Naive thymus-derived CD4-positive, alpha-beta T cell (primary cell): ENCODE data around the gene SLITRK1. TPM values are rescaled to one million over a fixed set of nuclear protein-coding genes. Genes with fewer than 3 reads are reported as not detected.

Experiments used
- ATAC-seq: fragments of 150-1000 bp; cut with Tn5 transposase; 2 replicates; pipeline ENCODE4 v1.10.0; 2021; ENCODE audit warnings: mild to moderate bottlenecking, moderate library complexity
- CTCF ChIA-PET: fragments of 350-600 bp; sonication (Branson Sonifier 250); formaldehyde crosslinking; loops from one replicate; lab custom pipeline; 2021; ENCODE audit warnings: antibody characterized with exemption; lab: Charles Lee
- POLR2A ChIA-PET: fragments of 350-600 bp; sonication (Branson Sonifier 250); formaldehyde crosslinking; loops from one replicate; lab custom pipeline; 2021; ENCODE audit warnings: antibody characterized with exemption, inconsistent platforms; lab: Charles Lee
- DNase-seq, 9 donors: peaks; one replicate each; pipeline versions ENCODE4 v3.0.0 to v3.0.0-alpha.2; 2020 to 2022; ENCODE audit warnings: mixed read lengths in 1 of 9
- H3K27ac ChIP-seq: one replicate; pipeline ENCODE4 v1.7.0; 2013; ENCODE audit warnings: mild to moderate bottlenecking, low read depth, low read length, moderate library complexity
- H3K27me3 ChIP-seq, 2 donors: one replicate each; pipeline ENCODE4 v1.7.0; 2013; ENCODE audit warnings: low read length in 2 of 2, mild to moderate bottlenecking in 2 of 2, moderate library complexity in 2 of 2; ENCODE audit not compliant: control insufficient read depth in 2 of 2, insufficient read depth in 2 of 2
- H3K36me3 ChIP-seq, 3 experiments: 1 replicate in 2 of 3; 2 replicates in 1 of 3; pipeline ENCODE4 v1.7.0; 2013; ENCODE audit warnings: low read length in 3 of 3, mild to moderate bottlenecking in 3 of 3, moderate library complexity in 1 of 3; ENCODE audit not compliant: insufficient read depth in 3 of 3, control insufficient read depth in 2 of 3
- H3K4me1 ChIP-seq, 2 donors: one replicate each; pipeline ENCODE4 v1.7.0; 2013; ENCODE audit warnings: low read length in 2 of 2, mild to moderate bottlenecking in 2 of 2, moderate library complexity in 1 of 2; ENCODE audit not compliant: control insufficient read depth in 2 of 2, insufficient read depth in 2 of 2
- H3K4me3 ChIP-seq: 2 replicates; pipeline ENCODE4 v1.7.0; 2013; ENCODE audit warnings: mild to moderate bottlenecking, low read length
- H3K9me3 ChIP-seq, 3 experiments: 1 replicate in 2 of 3; 2 replicates in 1 of 3; pipeline ENCODE4 v1.7.0; 2013; ENCODE audit warnings: low read length in 3 of 3; ENCODE audit not compliant: control insufficient read depth in 2 of 3
- H3K27ac Mint-ChIP-seq, 9 donors: one replicate each; pipeline ENCODE4 v1.8.0; 2020 to 2022; ENCODE audit warnings: mixed read lengths in 9 of 9, mild to moderate bottlenecking in 8 of 9, moderate library complexity in 5 of 9, inconsistent platforms in 2 of 9
- H3K27me3 Mint-ChIP-seq, 5 donors: one replicate each; pipeline ENCODE4 v1.8.0; 2021 to 2022; ENCODE audit warnings: mixed read lengths in 5 of 5, mild to moderate bottlenecking in 1 of 5
- H3K36me3 Mint-ChIP-seq, 5 donors: one replicate each; pipeline ENCODE4 v1.8.0; 2020 to 2022; ENCODE audit warnings: mixed read lengths in 5 of 5, mild to moderate bottlenecking in 3 of 5, inconsistent platforms in 1 of 5
- H3K4me1 Mint-ChIP-seq, 7 donors: one replicate each; pipeline ENCODE4 v1.8.0; 2020 to 2022; ENCODE audit warnings: mixed read lengths in 7 of 7, mild to moderate bottlenecking in 3 of 7, inconsistent platforms in 1 of 7
- H3K4me3 Mint-ChIP-seq, 10 donors: one replicate each; pipeline ENCODE4 v1.8.0; 2020 to 2022; ENCODE audit warnings: mild to moderate bottlenecking in 10 of 10, mixed read lengths in 10 of 10, moderate library complexity in 6 of 10, inconsistent platforms in 2 of 10
- H3K9me3 Mint-ChIP-seq, 11 donors: one replicate each; pipeline ENCODE4 v1.8.0; 2020 to 2022; ENCODE audit warnings: mixed read lengths in 11 of 11, mild to moderate bottlenecking in 4 of 11, inconsistent platforms in 1 of 11, moderate library complexity in 1 of 11
- intact Hi-C, 2 donors: fragments of 100-400 bp; cut with micrococcal nuclease; formaldehyde crosslinking; loops; one replicate each; pipeline ENCODE4 v1.15.1; 2023
- polyA plus RNA-seq, 2 donors: library from polyadenylated mRNA; unstranded; fragments of 300-500 nt; fragmentation: Illumina TruSeq; gene quantifications; one replicate each; pipeline ENCODE4 v1.2.3, GENCODE V29; 2021
- total RNA-seq, 6 experiments: library from RNA in 5 of 6; stranded (reverse) in 5 of 6; gene quantifications; 1 replicate in 5 of 6; 2 replicates in 1 of 6; pipeline ENCODE4 v1.2.3 and lab custom pipeline; 2021 to 2026

Gene SLITRK1
- total and polyA plus RNA-seq, 7 experiments from 2014 or later = not detected

DNA sequence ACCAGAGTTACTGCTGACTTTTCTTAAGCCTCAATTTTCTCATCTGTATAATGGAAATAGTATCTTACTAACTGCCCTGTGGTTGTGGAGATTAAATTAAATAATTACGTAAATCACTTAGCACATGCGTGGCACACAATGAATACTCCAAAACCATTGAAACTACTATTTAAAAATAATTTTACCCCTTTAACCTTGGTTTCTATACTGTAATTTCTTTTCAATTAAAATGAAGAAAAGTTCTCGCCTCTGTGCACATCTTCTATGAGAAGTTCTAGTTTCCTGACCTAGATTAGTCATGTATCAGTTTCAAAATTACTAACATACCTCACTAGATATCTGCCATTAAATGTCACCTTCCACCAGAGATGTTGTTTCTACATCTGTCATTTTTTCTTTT, 5.7 kb downstream of the SLITRK1 start:
- no peak for ATAC-seq

GRCh38 chr13:83867708-83868107, 14.6 kb downstream of the SLITRK1 start:
- no peaks in the 10 kb centered on the region for H3K4me1 ChIP-seq
- no peaks in the 10 kb centered on the region for H3K36me3 Mint-ChIP-seq
- peaks cover 0 to 9% (median 0%) of the 10 kb centered on the region in 11 donors for H3K9me3 Mint-ChIP-seq
- no peaks in the 10 kb centered on the region for H3K27me3 Mint-ChIP-seq
- no peaks in the 10 kb centered on the region for H3K9me3 ChIP-seq
- H3K27me3 ChIP-seq = no peaks in the 10 kb centered on the region
- H3K27ac ChIP-seq = no peak overlapping the region
- H3K36me3 ChIP-seq = no peaks in the 10 kb centered on the region
- H3K4me3 Mint-ChIP-seq = no peak overlapping the region
- no peaks in the 10 kb centered on the region for H3K4me1 Mint-ChIP-seq
- no peak for ATAC-seq
- no peak overlapping the region for H3K27ac Mint-ChIP-seq
- ChIA-PET CTCF (no interaction called here), POLR2A (no interaction called here)
- intact Hi-C loops = no loop called here
- no peak overlapping the region for H3K4me3 ChIP-seq
- no peak for DNase-seq

More for the DNA sequence above, 5.7 kb downstream of the SLITRK1 start:
- Mint-ChIP-seq H3K4me1 (peaks cover 0 to 11% (median 4%) of the 10 kb centered on the region in 7 donors), H3K27ac (no peak overlapping the region), H3K27me3 (peaks cover 24 to 41% (median 36%) of the 10 kb centered on the region in 5 donors), H3K36me3 (peaks cover 0 to 4% (median 0%) of the 10 kb centered on the region in 5 donors), H3K4me3 (no peak overlapping the region), H3K9me3 (peaks cover 0 to 27% (median 7%) of the 10 kb centered on the region in 11 donors)
- DNase-seq = no peak
- POLR2A ChIA-PET = no interaction called here
- H3K9me3 ChIP-seq = no peaks in the 10 kb centered on the region
- intact Hi-C loops = no loop called here
- no peaks in the 10 kb centered on the region for H3K4me1 ChIP-seq
- H3K4me3 ChIP-seq = no peak overlapping the region
- H3K36me3 ChIP-seq = no peaks in the 10 kb centered on the region
- H3K27me3 ChIP-seq = peaks cover 0 to 3% of the 10 kb centered on the region in 2 donors
- CTCF ChIA-PET = no interaction called here
- H3K27ac ChIP-seq = no peak overlapping the region

GRCh38 chr13:83865161-83866137, 16.8 kb downstream of the SLITRK1 start:
- Histone ChIP-seq H3K9me3 (no peaks in the 10 kb centered on the region), H3K4me1 (no peaks in the 10 kb centered on the region), H3K36me3 (no peaks in the 10 kb centered on the region), H3K27me3 (no peaks in the 10 kb centered on the region), H3K27ac (no peak overlapping the region), H3K4me3 (no peak overlapping the region)
- no peaks in the 10 kb centered on the region for H3K4me1 Mint-ChIP-seq
- intact Hi-C loops = no loop called here
- DNase-seq (no peak), ATAC-seq (no peak)
- H3K4me3 Mint-ChIP-seq = no peak overlapping the region
- CTCF ChIA-PET = no interaction called here
- H3K36me3 Mint-ChIP-seq = no peaks in the 10 kb centered on the region
- POLR2A ChIA-PET = no interaction called here
- H3K9me3 Mint-ChIP-seq = peaks cover 0 to 9% (median 0%) of the 10 kb centered on the region in 11 donors
- no peaks in the 10 kb centered on the region for H3K27me3 Mint-ChIP-seq
- H3K27ac Mint-ChIP-seq = no peak overlapping the region

- ChIA-PET POLR2A (no interaction called here), CTCF (no interaction called here)
- H3K27ac ChIP-seq = no peak overlapping the region
- H3K36me3 ChIP-seq = no peaks in the 10 kb centered on the region
- no peaks in the 10 kb centered on the region for H3K36me3 Mint-ChIP-seq
- no peaks in the 10 kb centered on the region for H3K27me3 ChIP-seq
- no peaks in the 10 kb centered on the region for H3K4me1 ChIP-seq
- DNase-seq (no peak), ATAC-seq (no peak)
- no peaks in the 10 kb centered on the region for H3K9me3 ChIP-seq
- no peaks in the 10 kb centered on the region for H3K4me1 Mint-ChIP-seq
- H3K4me3 ChIP-seq = no peak overlapping the region
- no peaks in the 10 kb centered on the region for H3K27me3 Mint-ChIP-seq
- no peak overlapping the region for H3K27ac Mint-ChIP-seq
- intact Hi-C loops = no loop called here
- H3K4me3 Mint-ChIP-seq = no peak overlapping the region
- peaks cover 0 to 15% (median 0%) of the 10 kb centered on the region in 11 donors for H3K9me3 Mint-ChIP-seq
Observed at GRCh38 chr13:83853771-83854170, 28.5 kb downstream of the SLITRK1 start.

DNA sequence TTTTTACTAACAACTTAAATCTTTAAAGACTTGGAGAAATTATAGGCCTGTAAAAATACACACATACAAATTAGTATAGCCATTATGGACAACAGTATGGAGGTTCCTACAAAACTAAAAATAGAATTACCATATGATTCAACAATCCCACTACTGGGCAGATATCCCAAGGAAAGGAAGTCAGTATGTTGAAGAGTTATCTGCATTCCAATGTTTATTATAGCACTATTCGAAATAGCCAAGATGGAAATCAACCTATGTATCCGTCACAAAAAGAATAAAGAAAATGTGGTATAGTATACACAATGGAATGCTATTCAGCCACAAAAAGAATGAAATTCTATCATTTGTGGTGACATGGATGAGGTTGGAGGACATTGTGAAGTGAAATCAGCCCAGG, 37.2 kb downstream of the SLITRK1 start:
- Histone ChIP-seq H3K27me3 (no peaks in the 10 kb centered on the region), H3K4me1 (no peaks in the 10 kb centered on the region), H3K4me3 (no peak overlapping the region), H3K36me3 (no peaks in the 10 kb centered on the region), H3K9me3 (no peaks in the 10 kb centered on the region), H3K27ac (no peak overlapping the region)
- H3K27ac Mint-ChIP-seq = no peak overlapping the region
- no peaks in the 10 kb centered on the region for H3K36me3 Mint-ChIP-seq
- H3K4me3 Mint-ChIP-seq = no peak overlapping the region
- DNase-seq (no peak), ATAC-seq (no peak)
- POLR2A ChIA-PET = no interaction called here
- H3K27me3 Mint-ChIP-seq = no peaks in the 10 kb centered on the region
- intact Hi-C loops = no loop called here
- H3K4me1 Mint-ChIP-seq = no peaks in the 10 kb centered on the region
- H3K9me3 Mint-ChIP-seq = peaks cover 0 to 18% (median 5%) of the 10 kb centered on the region in 11 donors
- CTCF ChIA-PET = no interaction called here

DNA sequence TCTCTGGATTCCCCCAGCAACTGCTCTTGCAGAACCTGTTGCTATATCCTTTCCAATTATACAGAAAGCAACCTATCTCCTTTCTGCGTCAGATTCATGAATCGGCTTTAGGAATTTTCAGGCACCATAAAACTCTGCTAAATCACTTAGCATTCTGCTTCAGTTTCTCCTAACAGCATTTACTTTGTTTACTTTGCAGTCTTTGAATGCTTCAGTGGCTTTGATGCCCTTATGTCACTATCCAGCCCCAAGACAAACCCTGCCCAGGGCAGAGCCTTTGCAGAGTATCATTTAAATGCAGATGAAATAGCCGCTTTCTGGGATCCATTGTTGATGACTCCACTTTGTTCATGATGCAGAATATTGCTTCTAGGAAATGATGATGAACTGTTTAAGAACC, 43.1 kb downstream of the SLITRK1 start:
- intact Hi-C loops = no loop called here
- no peak for ATAC-seq
- Mint-ChIP-seq H3K27me3 (no peaks in the 10 kb centered on the region), H3K27ac (no peak overlapping the region), H3K9me3 (peaks cover 0 to 13% (median 3%) of the 10 kb centered on the region in 11 donors), H3K36me3 (no peaks in the 10 kb centered on the region), H3K4me3 (no peak overlapping the region), H3K4me1 (no peaks in the 10 kb centered on the region)
- H3K36me3 ChIP-seq = no peaks in the 10 kb centered on the region
- no peak overlapping the region for H3K4me3 ChIP-seq
- ChIA-PET POLR2A (no interaction called here), CTCF (no interaction called here)
- no peak overlapping the region for H3K27ac ChIP-seq
- DNase-seq = no peak
- no peaks in the 10 kb centered on the region for H3K27me3 ChIP-seq
- H3K9me3 ChIP-seq = no peaks in the 10 kb centered on the region
- no peaks in the 10 kb centered on the region for H3K4me1 ChIP-seq

DNA sequence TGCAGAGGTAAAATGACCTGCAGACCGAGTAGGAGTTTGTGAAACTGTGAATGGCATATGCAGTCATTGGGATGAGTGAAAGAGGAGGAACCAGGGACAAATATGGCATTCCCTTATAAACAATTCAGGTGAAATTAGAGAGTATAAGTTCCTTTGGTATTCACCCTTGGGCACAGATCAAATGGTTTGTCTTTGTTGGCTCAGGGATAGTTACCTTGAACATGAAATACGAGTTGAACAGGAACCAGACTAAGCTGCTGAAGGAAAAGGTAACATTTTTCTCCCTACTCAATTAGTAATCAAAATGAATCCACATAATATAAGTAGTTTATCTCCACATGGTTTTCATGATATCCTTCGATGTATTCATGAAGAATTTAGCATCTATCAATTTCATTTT, 50.5 kb downstream of the SLITRK1 start:
- ATAC-seq = no peak
- POLR2A ChIA-PET = no interaction called here

More for the DNA sequence above, 50.5 kb downstream of the SLITRK1 start:
- Histone ChIP-seq H3K9me3 (no peaks in the 10 kb centered on the region), H3K4me1 (no peaks in the 10 kb centered on the region), H3K27me3 (no peaks in the 10 kb centered on the region), H3K36me3 (no peaks in the 10 kb centered on the region), H3K4me3 (no peak overlapping the region), H3K27ac (no peak overlapping the region)
- H3K27ac Mint-ChIP-seq = no peak overlapping the region
- H3K27me3 Mint-ChIP-seq = no peaks in the 10 kb centered on the region
- H3K36me3 Mint-ChIP-seq = no peaks in the 10 kb centered on the region
- peaks cover 0 to 19% (median 4%) of the 10 kb centered on the region in 11 donors for H3K9me3 Mint-ChIP-seq
- intact Hi-C loops = no loop called here
- DNase-seq = no peak
- CTCF ChIA-PET = no interaction called here
- H3K4me1 Mint-ChIP-seq = no peaks in the 10 kb centered on the region
- H3K4me3 Mint-ChIP-seq = no peak overlapping the region
